Activated T-cell treated with anti-CD3 and anti-CD28 coated beads, Interleukin-2, amount 50 U/mL, for 48 hours (primary cell): Measurements from ENCODE around the gene SDHAF2.
A peak's percentile ranks its signal among the peaks of the same experiment; 100 is the strongest.
"Not testable (repeated sequence)": the region's sequence is repeated elsewhere in the genome, so short reads cannot be mapped to it uniquely, and the experiment has no call there.

ENCODE experiments used
- DNase-seq, 2 experiments: peaks; one replicate each; pipeline ENCODE4 v3.0.0-alpha.2; 2020

The SDHAF2 gene

GRCh38 chr11:61429346-61429690 lies 606 bp upstream of the SDHAF2 start:
- peak; percentile 78 to 83 for DNase-seq

- not testable (repeated sequence) for DNase-seq
These were observed 915 bp downstream of the SDHAF2 start for GRCh38 chr11:61430839-61431238.

- DNase-seq, result no peak
These were observed 7.6 kb downstream of the SDHAF2 start for GRCh38 chr11:61437496-61437895.

- DNase-seq, result no peak
These were observed 9.7 kb downstream of the SDHAF2 start for GRCh38 chr11:61439615-61440014.

DNA sequence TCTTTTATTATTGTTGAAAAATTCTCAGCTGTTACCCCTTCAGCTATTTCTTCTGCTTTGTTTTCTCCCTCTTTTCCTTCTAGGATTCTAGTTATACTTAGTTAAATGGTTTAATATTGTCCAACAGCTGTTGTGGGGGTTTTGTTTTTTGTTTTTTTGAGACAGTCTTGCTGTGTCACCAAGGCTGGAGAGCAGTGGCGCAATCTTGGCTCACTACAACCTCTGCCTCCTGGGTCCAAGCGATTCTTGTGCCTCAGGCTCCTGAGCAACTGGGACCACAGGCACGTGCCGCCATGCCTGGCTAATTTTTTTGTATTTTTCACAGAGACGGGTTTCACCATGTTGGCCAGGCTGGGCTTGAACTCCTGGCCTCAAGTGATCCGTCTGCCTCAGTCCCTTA lies 12.7 kb downstream of the SDHAF2 start:
- DNase-seq, result no peak

DNA sequence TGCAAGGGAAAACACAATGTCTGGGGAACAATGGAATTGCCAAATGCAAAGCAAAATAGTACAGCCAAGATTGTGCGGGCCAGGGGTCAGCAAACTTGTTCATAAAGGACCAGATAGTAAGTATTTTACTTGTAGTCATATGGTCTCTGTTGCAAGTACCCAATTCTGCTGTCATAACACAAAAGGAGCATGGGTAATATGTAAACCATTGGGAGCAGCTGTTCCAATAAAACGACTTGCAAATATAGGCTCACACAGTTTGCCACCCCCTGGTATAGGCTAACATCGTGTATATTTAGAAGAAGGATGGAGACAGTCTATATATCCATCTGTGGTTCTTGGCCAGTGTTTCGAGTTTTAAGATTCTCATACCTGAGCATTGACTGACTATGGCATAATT lies 15.6 kb downstream of the SDHAF2 start:
- no peak for DNase-seq

- DNase-seq, result peak; percentile 89 to 90
These were observed 16.3 kb downstream of the SDHAF2 start for GRCh38 chr11:61446211-61446651.

- DNase-seq, result peak; percentile 29 to 40
These were observed 18.0 kb downstream of the SDHAF2 start for GRCh38 chr11:61447601-61448551.

GRCh38 chr11:61448552-61448927 lies 18.6 kb downstream of the SDHAF2 start:
- DNase-seq, result no peak

- DNase-seq, result no peak
These were observed 22.9 kb downstream of the SDHAF2 start for GRCh38 chr11:61452825-61453224.

GRCh38 chr11:61453695-61454094 lies 23.8 kb downstream of the SDHAF2 start:
- DNase-seq, result no peak

DNA sequence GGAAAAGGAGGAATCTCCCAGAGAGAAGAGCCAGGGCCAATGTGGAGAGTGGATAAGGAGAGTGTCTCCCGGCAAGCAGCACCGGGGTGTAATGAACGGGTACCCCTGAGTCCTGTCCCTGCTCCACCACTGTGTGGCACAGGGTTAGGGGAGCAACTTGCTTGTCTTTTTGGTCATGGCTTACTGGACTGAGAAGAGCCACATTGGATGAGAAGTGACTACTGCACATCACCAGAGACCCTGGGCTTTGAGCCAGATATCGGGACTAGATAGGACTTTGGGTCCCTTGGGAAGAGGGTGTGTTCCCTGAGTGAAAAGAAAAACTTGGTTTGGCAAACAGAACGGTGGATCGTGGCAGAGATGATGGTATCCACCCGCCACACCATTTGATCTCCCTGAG lies 24.6 kb downstream of the SDHAF2 start:
- no peak for DNase-seq

GRCh38 chr11:61460474-61460881 lies 30.6 kb downstream of the SDHAF2 start:
- no peak for DNase-seq

GRCh38 chr11:61460986-61461385 lies 31.1 kb downstream of the SDHAF2 start:
- DNase-seq, result no peak

DNA sequence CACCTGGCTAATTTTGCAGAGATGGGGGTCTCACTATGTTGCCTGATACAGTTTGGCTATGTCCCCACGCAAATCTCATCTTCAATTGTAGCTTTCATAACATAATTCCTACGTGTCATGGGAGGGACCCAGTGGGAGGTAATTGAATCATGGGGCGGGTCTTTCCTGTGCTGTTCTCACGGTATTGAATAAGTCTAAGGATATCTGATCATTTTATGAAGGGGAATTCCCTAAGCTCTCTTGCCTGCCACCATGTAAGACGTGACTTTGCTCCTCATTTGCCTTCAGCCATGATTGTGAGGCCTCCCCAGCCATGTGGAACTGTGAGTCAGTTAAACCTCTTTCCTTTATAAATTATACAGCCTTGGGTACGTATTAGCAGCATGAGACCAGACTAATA lies 37.7 kb downstream of the SDHAF2 start:
- DNase-seq, result not testable (repeated sequence)

- no peak for DNase-seq
These were observed 38.1 kb downstream of the SDHAF2 start for GRCh38 chr11:61468002-61468401.

DNA sequence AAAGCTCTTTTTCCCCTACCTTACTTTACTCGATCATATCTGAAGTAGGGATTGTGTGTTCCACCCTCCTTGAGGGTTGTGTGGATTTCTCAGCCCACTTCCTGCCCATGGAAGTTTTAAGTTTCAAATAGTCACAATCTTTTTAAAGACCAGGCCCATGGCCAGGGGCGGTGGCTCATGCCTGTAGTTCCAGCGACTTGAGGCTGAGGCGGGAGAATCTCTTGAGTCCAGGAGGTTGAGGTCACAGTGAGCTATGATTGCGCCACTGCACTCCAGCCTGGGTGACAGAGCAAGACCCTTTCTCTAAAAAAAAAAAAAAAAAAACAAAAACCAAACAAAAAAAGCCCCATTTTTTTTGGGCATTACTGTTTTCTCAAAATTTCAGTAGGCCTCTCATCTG lies 42.4 kb downstream of the SDHAF2 start:
- no peak for DNase-seq

- DNase-seq, result no peak
These were observed 42.9 kb downstream of the SDHAF2 start for GRCh38 chr11:61472868-61473267.

- DNase-seq, result no peak
These were observed 43.6 kb downstream of the SDHAF2 start for GRCh38 chr11:61473370-61474012.

GRCh38 chr11:61474013-61474643 lies 44.2 kb downstream of the SDHAF2 start:
- no peak for DNase-seq

GRCh38 chr11:61475433-61475832 lies 45.5 kb downstream of the SDHAF2 start:
- no peak for DNase-seq

DNA sequence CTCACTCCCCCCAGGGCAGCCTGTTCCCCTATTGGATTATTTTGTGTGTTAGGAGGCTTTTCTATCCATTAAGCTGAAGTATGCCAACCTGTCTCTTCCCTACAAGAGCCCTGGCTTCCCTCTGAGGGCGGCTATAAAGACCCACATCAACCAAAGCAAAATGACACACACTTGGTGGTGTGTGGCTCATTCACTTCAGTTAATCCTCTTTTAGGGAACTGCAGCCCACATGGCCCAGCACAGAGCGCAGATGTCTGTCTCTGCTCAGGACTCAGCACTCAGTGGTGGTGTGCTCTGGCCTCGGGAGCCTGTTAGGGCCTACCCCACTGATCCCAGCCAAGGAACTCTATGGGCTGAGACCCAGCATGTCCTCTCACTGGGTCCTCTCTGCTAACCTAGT lies 46.4 kb downstream of the SDHAF2 start:
- no peak for DNase-seq

DNA sequence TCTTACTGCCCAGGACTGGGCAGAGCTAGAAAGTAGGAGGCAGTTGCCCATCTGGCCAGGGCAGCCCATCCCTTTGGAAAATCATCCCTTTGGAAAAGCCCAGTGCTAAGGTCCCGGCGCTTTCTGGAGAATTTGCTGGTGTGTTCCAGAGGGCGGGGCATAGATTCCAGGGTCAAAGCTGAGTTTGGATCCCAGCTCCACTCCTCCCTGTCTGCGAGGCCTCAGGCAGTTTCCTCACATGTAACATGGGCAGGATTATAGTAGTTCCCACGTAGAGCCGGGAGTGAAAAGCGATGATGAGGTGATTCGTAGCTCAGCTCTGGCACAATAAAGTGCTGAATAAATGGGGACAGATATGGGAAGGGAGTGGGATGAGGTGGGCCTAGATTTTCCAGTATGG lies 47.2 kb downstream of the SDHAF2 start:
- DNase-seq, result no peak

DNA sequence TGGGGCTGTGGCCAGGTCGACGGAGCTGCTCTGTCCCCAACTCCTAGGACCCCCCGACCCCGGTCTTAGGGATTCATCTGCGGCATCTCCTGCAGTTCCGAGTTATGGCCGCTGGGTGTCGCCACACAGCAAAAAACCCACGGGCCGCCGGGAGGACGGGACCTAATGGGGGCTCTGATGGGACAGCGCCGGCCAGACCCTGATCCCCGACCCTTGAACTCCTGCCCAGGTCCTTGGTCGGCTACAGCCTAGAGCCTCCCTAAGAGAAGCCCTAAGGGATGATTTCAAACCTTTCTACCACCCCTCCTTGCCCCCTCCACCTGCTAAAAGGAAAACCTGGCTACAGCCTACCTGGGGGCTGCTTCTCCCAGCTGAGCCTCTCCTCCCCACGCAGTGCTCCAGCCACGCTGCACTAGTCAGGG lies 47.8 kb downstream of the SDHAF2 start:
- DNase-seq, result peak; percentile 72 to 74
